HG03575 (cell line): ENCODE data around the gene ELP2.
A peak's percentile ranks its signal among the peaks of the same experiment; 100 is the strongest.
"Not testable (repeated sequence)": the region's sequence is repeated elsewhere in the genome, so short reads cannot be mapped to it uniquely, and the experiment has no call there.

Experiments used
- ATAC-seq: cut with Tn5 transposase; IDR thresholded peaks from one replicate; pipeline ENCODE4 v1.9.1; 2021; ENCODE audit not compliant: unreplicated experiment, insufficient number of reproducible peaks, low FRiP score; ENCODE audit errors: extremely low read depth

Gene ELP2

GRCh38 chr18:36114251-36114650, 15.4 kb upstream of the ELP2 start:
- no peak for ATAC-seq

- ATAC-seq, result no peak
These were observed 15.0 kb upstream of the ELP2 start for GRCh38 chr18:36114738-36115137.

- not testable (repeated sequence) for ATAC-seq
These were observed 12.9 kb upstream of the ELP2 start for GRCh38 chr18:36116771-36117170.

- ATAC-seq, result no peak
These were observed 9.4 kb upstream of the ELP2 start for GRCh38 chr18:36120297-36120696.

- ATAC-seq, result no peak
These were observed 4.9 kb upstream of the ELP2 start for GRCh38 chr18:36124841-36125240.

- no peak for ATAC-seq
These were observed 3.0 kb upstream of the ELP2 start for GRCh38 chr18:36126668-36127067.

GRCh38 chr18:36127836-36128529, 1.7 kb upstream of the ELP2 start:
- no peak for ATAC-seq

- ATAC-seq, result no peak
These were observed 1.2 kb upstream of the ELP2 start for GRCh38 chr18:36128530-36128870.

- no peak for ATAC-seq
These were observed 796 bp upstream of the ELP2 start for GRCh38 chr18:36128907-36129299.

GRCh38 chr18:36130039-36130831, 536 bp downstream of the ELP2 start:
- peak; percentile 5 for ATAC-seq

- ATAC-seq, result no peak
These were observed 1.4 kb downstream of the ELP2 start for GRCh38 chr18:36130883-36131653.

GRCh38 chr18:36131692-36132483, 2.2 kb downstream of the ELP2 start:
- ATAC-seq, result no peak

GRCh38 chr18:36132756-36133155, 3.1 kb downstream of the ELP2 start:
- no peak for ATAC-seq

GRCh38 chr18:36135264-36135663, 5.6 kb downstream of the ELP2 start:
- ATAC-seq, result no peak

GRCh38 chr18:36139245-36139644, 9.5 kb downstream of the ELP2 start:
- ATAC-seq, result no peak

GRCh38 chr18:36141576-36141975, 11.9 kb downstream of the ELP2 start:
- ATAC-seq, result no peak

- ATAC-seq, result no peak
These were observed 13.1 kb downstream of the ELP2 start for GRCh38 chr18:36142751-36143150.

- no peak for ATAC-seq
These were observed 13.7 kb downstream of the ELP2 start for GRCh38 chr18:36143391-36143790.
